NCI-H524 (cell line): ENCODE measurements around the gene MPP7.
A peak's percentile ranks its signal among the peaks of the same experiment; 100 is the strongest.
"Not testable (repeated sequence)": the region's sequence is repeated elsewhere in the genome, so short reads cannot be mapped to it uniquely, and the experiment has no call there.

Source experiments
- DNase-seq, 2 experiments: peaks; one replicate each; lab custom pipeline; 2025; lab: John Stamatoyannopoulos, UW

MPP7 gene

GRCh38 chr10:28302638-28303488 lies at the start of gene MPP7:
Gene MPP7, minus strand, starts transcription at chr10:28303064. Its CDS starts 64,460 bp downstream, at chr10:28238604.
- DNase-seq = peak; percentile 55 to 91

- DNase-seq = no peak
Measured at GRCh38 chr10:28349892-28350291, 47.0 kb upstream of the MPP7 start.

- DNase-seq = no peak
Measured at GRCh38 chr10:28343987-28344895, 41.4 kb upstream of the MPP7 start.

GRCh38 chr10:28343252-28343651 lies 40.4 kb upstream of the MPP7 start:
- no peak for DNase-seq

- not testable (repeated sequence) for DNase-seq
Measured at GRCh38 chr10:28341679-28342078, 38.8 kb upstream of the MPP7 start.

GRCh38 chr10:28332726-28333125 lies 29.9 kb upstream of the MPP7 start:
- no peak for DNase-seq

GRCh38 chr10:28331841-28332240 lies 29.0 kb upstream of the MPP7 start:
- no peak for DNase-seq

GRCh38 chr10:28331066-28331465 lies 28.2 kb upstream of the MPP7 start:
- DNase-seq = no peak

GRCh38 chr10:28328346-28328745 lies 25.5 kb upstream of the MPP7 start:
- no peak for DNase-seq

GRCh38 chr10:28327491-28327880 lies 24.6 kb upstream of the MPP7 start:
- no peak for DNase-seq

GRCh38 chr10:28326516-28327490 lies 23.9 kb upstream of the MPP7 start:
- DNase-seq = peak in 1 of 2 experiments; percentile 25

GRCh38 chr10:28320799-28321198 lies 17.9 kb upstream of the MPP7 start:
- DNase-seq = no peak

GRCh38 chr10:28320090-28320489 lies 17.2 kb upstream of the MPP7 start:
- no peak for DNase-seq

- not testable (repeated sequence) for DNase-seq
Measured at GRCh38 chr10:28319061-28319460, 16.2 kb upstream of the MPP7 start.

GRCh38 chr10:28318626-28319025 lies 15.8 kb upstream of the MPP7 start:
- no peak for DNase-seq

- DNase-seq = peak in 1 of 2 experiments; percentile 70
Measured at GRCh38 chr10:28317760-28318159, 14.9 kb upstream of the MPP7 start.

GRCh38 chr10:28316696-28317095 lies 13.8 kb upstream of the MPP7 start:
- no peak for DNase-seq

GRCh38 chr10:28315140-28315539 lies 12.3 kb upstream of the MPP7 start:
- no peak for DNase-seq

- DNase-seq = no peak
Measured at GRCh38 chr10:28314211-28314610, 11.3 kb upstream of the MPP7 start.

- peak in 1 of 2 experiments; percentile 41 for DNase-seq
Measured at GRCh38 chr10:28312572-28312971, 9.7 kb upstream of the MPP7 start.

GRCh38 chr10:28311104-28311503 lies 8.2 kb upstream of the MPP7 start:
- DNase-seq = no peak

- DNase-seq = peak in 1 of 2 experiments; percentile 27
Measured at GRCh38 chr10:28307267-28307666, 4.4 kb upstream of the MPP7 start.
